ENCODE measurements around the gene NUDT19.

The NUDT19 gene

GRCh38 chr19:32751066-32751465, 59.4 kb downstream of the NUDT19 start:
- no peak for DNase-seq (ENCODE audit: low spot score in 2 of 2)
- peaks cover 13% of the 10 kb centered on the region for H3K4me1 Mint-ChIP-seq

GRCh38 chr19:32757189-32757588, 65.6 kb downstream of the NUDT19 start:
- Mint-ChIP-seq H3K36me3 (no peaks in the 10 kb centered on the region), H3K4me3 (no peak overlapping the region), H3K4me1 (no peaks in the 10 kb centered on the region), H3K9me3 (no peaks in the 10 kb centered on the region), H3K27ac (no peak overlapping the region)
- DNase-seq (ENCODE audit: low spot score in 2 of 2) (no peak), ATAC-seq (no peak)

More at GRCh38 chr19:32751066-32751465, 59.4 kb downstream of the NUDT19 start:
- no peak for ATAC-seq
- Mint-ChIP-seq H3K36me3 (no peaks in the 10 kb centered on the region), H3K4me3 (no peak overlapping the region), H3K9me3 (no peaks in the 10 kb centered on the region), H3K27ac (no peak overlapping the region)
